HG03469 (cell line): ENCODE measurements around the gene RPUSD4.
"Not testable (repeated sequence)": the region's sequence is repeated elsewhere in the genome, so short reads cannot be mapped to it uniquely, and the experiment has no call there.

ENCODE experiments used
- ATAC-seq: cut with Tn5 transposase; IDR thresholded peaks from one replicate; pipeline ENCODE4 v1.9.1; 2021; ENCODE audit warnings: mild to moderate bottlenecking, moderate library complexity, moderate number of reproducible peaks; ENCODE audit not compliant: unreplicated experiment

RPUSD4 gene, protein sequence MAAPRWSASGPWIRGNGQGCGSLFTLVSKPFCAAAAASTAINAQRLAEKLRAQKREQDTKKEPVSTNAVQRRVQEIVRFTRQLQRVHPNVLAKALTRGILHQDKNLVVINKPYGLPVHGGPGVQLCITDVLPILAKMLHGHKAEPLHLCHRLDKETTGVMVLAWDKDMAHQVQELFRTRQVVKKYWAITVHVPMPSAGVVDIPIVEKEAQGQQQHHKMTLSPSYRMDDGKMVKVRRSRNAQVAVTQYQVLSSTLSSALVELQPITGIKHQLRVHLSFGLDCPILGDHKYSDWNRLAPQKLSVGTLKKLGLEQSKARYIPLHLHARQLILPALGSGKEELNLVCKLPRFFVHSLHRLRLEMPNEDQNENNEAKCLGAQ

DNA sequence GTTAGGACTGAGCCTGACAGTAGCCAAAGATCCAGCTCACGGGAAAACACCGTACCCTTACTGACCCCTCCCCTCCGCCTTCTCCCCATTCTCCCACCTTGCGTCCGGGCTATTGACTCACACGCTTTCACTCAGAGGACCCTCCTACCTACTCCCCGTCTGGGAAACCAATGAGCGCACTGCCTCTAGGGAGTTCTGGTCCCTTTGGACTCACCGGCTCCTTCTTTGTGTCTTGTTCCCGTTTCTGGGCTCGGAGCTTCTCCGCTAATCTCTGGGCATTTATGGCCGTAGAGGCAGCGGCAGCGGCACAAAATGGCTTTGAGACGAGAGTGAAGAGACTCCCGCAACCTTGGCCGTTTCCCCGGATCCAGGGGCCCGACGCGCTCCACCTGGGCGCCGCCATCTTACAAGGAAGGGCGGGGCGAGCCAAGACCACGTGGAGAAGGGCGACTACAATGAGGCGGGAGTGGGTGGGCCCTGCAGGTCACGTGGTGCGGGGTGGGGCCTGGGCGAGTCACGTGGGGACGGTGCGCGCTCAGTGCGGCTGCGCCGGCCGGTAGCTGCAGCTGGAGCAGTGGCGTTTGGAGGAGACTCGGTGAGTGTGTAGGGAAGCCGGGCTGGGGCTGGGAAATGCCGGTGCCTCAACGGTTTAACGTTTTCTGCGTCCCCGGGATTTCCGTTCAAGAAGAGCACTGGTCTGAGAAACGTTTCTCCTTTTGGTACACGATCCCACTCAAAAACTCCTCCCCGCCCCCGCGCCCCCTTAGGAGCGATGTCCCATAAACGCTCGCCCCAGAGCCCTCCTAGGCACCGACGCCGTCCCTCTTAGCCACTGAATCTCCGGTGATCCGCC, at the start of gene RPUSD4, which contains the start of gene FAM118B:
RPUSD4 (minus strand) TSS at position 415 of the 853 bp plus-strand sequence; CDS start at position 403, 12 bp downstream.
FAM118B (plus strand) TSS at position 547 of the 853 bp plus-strand sequence. CDS start 23,220 bp downstream, outside the sequence.
- ATAC-seq, result peak; percentile 84

DNA sequence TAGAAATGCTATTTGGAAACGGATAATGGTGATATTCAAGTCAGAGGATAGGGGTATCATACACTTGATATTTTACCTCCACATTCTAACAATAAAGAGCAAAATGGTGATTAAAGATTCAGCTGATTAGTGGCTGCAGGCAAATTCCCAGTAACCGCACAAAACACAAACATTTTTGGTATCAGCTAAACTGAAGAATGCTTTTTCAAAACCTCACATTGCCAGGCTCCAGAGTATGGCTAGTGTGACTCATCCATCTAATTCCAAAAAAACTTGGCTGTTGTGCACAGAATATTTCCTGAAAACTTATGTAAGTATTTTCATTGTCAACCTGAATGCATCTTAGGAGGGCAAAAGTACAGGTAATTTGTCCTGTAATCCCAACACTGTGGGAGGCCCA, 46.3 kb upstream of the RPUSD4 start:
- ATAC-seq, result no peak

- ATAC-seq, result no peak
These were observed 45.7 kb upstream of the RPUSD4 start for GRCh38 chr11:126257144-126257543.

- ATAC-seq, result no peak
These were observed 44.8 kb upstream of the RPUSD4 start for GRCh38 chr11:126256216-126256615.

GRCh38 chr11:126255507-126255906, 44.1 kb upstream of the RPUSD4 start:
- ATAC-seq, result not testable (repeated sequence)

GRCh38 chr11:126254819-126255218, 43.4 kb upstream of the RPUSD4 start:
- no peak for ATAC-seq

DNA sequence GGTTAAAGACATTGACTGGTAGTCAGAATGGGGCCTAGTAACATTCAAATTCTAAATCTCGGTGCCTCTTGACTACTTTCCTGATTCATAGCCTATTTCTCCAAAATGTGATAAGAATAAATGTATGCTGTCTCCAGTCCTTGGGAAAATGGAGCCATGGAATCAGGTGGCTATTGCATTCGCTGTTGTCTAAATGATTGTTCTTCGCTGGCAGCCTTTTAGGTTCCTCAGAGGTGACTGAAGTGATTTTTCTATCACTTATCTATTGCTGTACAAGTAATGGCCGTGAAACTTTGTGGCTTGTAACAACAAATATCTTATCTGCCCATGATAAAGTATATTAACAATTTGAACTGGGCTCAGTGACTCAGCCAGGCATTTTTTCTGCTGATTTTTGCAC, 41.8 kb upstream of the RPUSD4 start:
- no peak for ATAC-seq

DNA sequence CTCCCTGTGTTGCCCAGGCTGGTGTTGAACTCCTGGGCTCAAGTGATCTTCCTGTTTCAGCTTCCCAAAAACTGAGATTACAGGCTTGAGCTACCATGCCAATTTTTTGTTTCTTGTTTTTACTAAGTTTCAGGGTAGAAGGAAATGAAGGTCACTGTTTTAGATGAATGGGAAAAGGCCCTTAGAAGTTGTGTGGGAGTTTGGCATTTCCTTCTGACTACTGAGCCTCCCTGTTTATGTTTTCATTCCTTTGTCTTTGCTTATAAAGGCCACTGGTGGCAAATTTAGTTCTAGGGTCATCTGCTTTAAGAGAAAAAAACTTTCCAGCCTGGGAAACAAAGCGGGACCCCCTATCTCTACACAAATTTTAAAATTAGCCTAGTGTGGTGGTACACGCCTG, 35.2 kb upstream of the RPUSD4 start:
- no peak for ATAC-seq

DNA sequence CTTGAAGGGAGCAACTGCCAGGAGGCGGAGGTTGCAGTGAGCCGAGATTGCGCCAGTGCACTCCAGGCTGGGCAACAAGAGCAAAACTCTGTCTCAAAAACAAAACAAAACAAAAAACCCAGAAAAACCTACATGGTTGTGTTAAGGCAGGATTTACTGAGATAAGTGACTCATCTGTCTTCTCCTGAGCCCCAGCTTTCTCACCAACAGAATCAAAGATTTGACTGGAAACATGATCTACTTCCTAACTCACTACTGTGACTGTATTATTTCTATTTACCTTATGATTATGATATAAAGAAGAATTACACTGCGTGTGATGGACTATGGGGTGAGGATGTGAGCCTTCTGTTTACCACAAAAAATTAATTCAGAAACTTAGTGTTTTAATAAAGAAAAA, 21.9 kb upstream of the RPUSD4 start:
- no peak for ATAC-seq

DNA sequence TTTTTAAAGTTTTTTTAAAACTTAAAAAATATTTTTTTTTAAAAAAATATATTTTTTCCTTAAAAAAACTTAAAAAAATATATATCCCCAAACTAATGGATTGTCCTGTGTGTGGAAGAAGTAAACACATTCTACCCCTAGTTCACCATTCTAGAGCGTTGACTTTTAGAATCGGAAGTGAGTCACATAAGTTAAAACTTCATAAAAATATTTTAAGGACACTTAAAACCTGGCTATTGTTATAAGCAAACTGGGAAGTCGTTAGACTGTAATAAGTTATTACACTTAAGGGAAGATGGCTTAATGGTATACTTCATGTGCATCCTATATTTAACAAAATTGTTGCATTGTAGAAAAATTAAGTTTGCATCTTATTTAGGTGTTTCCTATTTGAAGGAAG, 21.2 kb upstream of the RPUSD4 start:
- no peak for ATAC-seq

- no peak for ATAC-seq
These were observed 20.4 kb upstream of the RPUSD4 start for GRCh38 chr11:126231725-126232459.

GRCh38 chr11:126229858-126230540, 18.5 kb upstream of the RPUSD4 start:
- ATAC-seq, result no peak

- ATAC-seq, result no peak
These were observed 15.1 kb upstream of the RPUSD4 start for GRCh38 chr11:126226334-126227084.

DNA sequence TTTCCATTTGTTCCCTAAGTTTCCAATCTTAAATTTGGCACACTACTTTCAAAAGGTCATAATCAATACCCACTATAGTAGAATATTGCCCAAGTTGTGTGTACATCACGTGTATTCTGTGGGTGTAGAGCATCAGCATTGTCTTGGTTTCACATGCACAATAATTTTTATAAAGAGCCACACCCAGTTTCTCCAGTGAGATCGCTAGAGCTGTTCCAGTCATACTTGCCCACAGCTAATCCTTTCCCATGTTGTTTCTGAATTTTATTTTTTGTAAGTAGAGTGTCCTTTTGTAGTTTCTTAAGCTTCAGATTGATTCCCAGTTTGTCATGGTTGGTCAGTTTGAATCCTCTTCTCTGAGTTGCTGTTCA, 13.8 kb upstream of the RPUSD4 start:
- no peak for ATAC-seq

DNA sequence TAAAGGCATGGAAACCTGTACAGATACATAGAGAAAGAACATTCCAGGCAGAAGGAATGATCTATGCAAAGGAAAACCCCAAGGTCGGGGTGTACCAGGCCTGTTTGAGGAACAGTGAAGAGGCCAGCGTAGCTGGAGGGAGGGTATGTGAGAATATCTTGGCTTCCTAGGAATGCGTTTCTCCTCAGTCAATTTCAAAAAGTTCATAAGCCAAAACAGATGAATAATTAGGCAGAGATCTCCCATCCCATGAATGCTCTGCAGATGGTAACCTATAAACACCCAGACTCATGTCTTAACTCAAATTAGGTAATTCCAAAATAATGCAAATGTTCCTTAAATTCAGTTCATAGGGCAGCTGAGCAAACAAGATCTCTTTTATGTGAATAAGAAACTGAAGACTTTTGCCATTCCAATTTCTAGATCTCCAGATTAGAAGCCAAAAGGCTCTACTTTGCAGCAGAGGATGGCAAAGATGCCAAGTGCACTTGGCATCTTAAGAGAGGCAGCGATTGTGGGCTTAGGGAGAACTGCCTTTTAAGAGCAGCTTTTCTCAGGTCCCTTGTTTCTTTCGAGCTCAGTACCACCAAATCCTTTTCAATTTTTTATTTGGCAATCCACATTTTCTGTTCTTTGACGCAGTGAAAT, 13.3 kb upstream of the RPUSD4 start:
- ATAC-seq, result no peak

DNA sequence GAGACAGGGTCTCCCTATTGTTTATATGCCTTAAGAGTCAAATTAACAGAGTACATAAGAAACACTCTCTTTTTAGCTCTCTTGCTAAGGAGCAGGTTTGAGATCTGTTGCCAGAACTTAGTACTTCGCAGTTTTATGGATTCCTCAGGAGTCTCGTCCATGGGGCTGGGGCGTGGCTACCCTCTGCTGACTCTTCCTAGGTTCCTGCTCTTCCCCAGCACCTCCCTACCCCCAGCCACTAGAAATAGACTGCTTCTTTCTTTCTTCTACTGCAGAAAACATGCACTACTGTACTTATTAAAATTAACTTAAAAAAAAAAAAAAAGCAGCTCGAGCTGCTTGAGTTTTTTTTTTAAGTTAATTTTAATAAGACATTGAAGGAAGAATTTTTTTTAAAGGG, 8.1 kb upstream of the RPUSD4 start:
- no peak for ATAC-seq

GRCh38 chr11:126217491-126217890, 6.0 kb upstream of the RPUSD4 start:
- ATAC-seq, result no peak

DNA sequence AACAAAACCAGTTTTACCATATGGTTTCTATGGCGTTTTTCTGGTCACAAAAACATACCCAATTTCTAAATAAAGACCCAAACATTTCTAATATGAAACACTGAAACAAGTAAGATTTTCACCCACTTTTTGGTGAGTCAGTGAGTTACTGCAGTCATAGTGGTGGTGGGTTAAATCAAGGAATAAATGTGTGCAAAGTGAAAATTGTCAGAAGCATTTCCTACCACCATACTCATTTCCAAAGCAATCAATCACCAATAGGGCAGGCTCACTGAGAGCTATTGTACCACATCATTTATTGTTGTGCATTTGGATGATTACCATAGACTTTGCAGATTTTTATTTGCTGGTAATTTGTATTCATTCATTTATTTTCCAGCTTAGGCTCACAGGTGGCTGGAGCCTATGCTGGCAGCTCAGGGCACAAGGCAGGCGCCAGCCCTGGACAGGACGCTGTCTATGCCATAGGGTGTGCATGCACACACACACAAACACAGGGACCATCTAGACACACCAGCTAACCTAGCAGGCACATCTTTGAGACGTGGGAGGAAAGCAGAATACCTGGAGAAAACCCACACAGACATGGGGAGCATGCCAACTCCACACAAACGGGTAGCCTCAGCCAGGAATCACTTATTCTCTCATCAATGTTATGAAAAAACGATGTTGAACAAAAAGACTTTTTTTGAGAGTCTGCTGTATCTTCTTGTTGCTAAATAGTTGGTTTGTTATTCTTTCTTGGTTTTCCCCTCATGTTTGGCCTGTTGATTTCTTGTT, 5.3 kb upstream of the RPUSD4 start:
- no peak for ATAC-seq

GRCh38 chr11:126214841-126215240, 3.4 kb upstream of the RPUSD4 start:
- no peak for ATAC-seq
